8988T (cell line): Measurements from ENCODE around the gene GLB1L2.

Source experiments
- DNase-seq: peaks from one replicate; pipeline ENCODE4 v3.0.0; 2011

The GLB1L2 gene

DNA sequence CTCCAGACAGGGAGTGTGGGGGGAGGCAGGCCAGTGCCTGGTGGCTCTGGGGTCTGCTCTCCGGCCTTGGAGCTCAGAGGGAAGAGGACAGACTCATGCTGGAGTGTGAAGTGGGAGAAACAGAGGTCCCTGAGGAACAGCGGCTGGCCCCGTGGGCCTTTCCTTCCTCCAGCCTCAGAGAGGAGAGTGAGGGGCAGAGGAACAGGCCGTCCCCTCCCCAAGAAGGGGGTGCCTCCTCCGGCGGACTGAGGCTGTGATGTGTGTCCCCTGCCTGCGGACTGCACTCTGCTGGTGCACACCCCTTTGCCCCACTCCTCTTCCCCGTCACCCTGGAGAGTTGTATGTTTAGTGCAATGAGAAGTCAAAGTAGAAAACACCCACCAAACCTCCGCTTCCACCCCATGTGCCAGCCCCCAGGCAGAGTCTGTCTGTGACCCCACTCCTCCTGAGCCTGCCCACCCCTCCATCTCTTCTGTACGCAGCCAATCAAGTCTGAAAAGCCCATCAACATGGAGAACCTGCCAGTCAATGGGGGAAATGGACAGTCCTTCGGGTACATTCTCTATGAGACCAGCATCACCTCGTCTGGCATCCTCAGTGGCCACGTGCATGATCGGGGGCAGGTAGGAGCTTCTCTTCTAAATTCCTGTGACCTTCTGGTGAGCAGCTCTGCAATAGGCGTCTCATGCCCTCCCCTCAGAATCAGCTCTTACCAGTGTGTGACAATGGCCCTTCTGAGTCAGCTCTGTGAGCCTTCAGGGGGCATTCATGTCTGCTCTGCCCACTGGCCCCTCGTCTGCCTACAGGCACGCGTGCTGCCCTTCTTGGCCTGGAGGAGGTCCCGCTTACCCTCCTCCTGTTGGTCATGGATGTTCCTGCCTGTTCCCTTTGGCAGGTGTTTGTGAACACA is 39.0 kb downstream of the GLB1L2 start:
- DNase-seq = no peak

DNA sequence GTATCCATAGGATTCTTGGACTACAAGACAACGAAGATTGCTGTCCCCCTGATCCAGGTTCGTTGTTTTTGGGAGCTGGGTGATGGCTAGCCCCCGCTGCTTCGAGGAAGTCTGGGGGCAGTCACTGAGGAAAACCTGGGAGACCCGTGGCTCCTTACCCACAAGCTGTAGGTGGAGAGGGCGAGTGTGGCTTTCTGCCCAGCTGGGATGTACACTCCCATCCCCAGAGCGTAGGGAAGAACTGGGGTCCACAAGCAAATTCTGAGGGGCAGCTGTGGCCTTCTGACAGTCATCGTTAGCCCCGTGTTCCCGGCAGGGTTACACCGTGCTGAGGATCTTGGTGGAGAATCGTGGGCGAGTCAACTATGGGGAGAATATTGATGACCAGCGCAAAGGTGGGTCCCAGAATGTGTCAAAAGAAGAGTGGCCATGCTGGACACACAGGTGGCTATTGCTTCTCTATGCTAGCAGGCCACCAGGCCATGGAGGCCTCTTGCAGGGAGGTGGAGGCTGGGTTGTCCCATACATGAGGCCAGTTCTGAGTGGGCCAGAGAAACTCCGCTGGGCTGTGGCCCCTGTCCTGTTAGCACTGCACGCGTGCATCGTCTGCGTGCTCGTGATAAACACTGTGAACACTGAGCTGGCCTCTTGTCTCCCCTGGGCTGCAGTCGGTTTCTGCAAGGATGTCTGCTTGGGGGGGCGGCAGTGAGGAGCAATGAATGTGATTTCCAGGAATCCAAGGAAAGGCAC is 39.8 kb downstream of the GLB1L2 start:
- no peak for DNase-seq

DNA sequence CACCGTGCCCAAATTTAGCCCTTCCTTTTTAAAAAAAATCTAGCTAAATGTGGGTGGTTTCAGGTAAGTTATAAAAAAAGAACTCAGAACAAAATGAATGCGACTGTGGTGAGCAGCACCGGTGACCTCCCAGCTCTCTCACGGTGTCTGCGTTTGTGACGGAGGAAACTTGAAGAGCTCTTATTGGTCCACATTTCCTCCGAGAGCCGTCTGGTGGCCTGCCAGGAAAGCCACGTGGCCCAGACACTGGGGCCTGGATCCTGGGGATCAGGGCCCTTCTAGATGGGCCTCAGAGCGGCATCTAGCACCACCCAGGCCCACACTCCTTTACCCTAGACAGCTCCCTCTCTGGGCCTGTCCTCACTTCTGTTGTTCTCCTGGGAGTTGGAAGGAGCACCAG is 40.7 kb downstream of the GLB1L2 start:
- no peak for DNase-seq

DNA sequence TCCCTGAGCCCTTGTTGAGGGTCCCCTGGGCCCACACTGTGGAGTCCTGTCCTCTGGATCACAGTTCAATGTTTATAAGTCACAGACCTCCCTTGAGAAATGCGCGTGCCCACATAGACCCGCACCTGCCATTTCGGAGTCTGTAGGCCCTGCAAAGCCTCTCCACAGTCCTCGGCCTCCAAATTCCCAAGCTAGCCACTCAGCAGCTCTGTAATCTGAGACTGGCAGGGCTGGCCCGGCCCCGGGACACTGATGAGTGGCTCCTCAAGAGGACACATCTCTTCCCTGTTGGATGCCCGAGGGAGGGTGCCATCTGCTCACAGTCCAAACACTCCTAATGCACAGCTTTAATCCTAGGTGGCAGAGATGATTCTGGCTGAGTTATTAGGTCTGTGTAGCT is 41.2 kb downstream of the GLB1L2 start:
- no peak for DNase-seq

DNA sequence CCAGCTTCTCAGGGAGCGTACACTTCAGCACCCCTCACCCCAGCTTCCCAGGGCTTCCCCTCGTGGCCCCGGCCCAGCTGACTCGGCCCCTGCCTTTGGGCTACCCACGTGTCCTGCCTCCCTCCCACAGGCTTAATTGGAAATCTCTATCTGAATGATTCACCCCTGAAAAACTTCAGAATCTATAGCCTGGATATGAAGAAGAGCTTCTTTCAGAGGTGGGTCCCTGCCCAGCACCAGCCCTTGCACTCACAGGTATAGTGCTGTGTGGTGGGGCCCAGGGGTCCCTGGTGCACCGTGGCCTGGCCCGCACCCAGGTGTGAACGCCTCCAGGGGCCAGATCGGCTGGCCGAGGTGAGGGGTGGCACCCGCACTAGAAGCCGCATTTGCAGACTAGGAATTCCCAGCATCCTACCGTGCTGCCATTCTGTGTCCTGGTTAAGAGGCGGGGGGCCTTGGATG is 41.8 kb downstream of the GLB1L2 start:
- DNase-seq = no peak

DNA sequence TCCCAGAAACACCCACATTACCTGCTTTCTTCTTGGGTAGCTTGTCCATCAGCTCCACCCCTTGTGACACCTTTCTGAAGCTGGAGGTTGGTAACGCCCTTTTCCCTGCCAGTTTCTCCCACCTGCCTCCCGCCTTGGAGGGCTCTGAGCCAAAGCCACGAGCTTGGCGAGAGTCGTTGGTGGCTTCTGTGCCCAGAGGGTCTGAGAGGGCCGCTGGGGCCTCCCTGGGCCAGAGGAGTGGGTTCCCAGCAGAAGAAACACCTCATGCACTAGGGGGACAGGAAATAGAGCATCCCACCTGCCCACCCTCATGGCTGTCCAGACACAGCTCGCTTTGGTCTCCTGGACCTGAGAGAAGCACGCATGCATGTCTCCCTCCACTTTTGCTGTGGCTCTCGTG is 42.4 kb downstream of the GLB1L2 start:
- no peak for DNase-seq

DNA sequence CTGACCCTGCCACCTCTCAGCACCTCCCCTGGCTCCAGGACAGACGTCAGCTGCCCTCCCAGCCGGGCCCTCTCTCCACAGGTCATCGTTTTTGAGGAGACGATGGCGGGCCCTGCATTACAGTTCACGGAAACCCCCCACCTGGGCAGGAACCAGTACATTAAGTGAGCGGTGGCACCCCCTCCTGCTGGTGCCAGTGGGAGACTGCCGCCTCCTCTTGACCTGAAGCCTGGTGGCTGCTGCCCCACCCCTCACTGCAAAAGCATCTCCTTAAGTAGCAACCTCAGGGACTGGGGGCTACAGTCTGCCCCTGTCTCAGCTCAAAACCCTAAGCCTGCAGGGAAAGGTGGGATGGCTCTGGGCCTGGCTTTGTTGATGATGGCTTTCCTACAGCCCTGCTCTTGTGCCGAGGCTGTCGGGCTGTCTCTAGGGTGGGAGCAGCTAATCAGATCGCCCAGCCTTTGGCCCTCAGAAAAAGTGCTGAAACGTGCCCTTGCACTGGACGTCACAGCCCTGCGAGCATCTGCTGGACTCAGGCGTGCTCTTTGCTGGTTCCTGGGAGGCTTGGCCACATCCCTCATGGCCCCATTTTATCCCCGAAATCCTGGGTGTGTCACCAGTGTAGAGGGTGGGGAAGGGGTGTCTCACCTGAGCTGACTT is 43.2 kb downstream of the GLB1L2 start:
- DNase-seq = no peak

DNA sequence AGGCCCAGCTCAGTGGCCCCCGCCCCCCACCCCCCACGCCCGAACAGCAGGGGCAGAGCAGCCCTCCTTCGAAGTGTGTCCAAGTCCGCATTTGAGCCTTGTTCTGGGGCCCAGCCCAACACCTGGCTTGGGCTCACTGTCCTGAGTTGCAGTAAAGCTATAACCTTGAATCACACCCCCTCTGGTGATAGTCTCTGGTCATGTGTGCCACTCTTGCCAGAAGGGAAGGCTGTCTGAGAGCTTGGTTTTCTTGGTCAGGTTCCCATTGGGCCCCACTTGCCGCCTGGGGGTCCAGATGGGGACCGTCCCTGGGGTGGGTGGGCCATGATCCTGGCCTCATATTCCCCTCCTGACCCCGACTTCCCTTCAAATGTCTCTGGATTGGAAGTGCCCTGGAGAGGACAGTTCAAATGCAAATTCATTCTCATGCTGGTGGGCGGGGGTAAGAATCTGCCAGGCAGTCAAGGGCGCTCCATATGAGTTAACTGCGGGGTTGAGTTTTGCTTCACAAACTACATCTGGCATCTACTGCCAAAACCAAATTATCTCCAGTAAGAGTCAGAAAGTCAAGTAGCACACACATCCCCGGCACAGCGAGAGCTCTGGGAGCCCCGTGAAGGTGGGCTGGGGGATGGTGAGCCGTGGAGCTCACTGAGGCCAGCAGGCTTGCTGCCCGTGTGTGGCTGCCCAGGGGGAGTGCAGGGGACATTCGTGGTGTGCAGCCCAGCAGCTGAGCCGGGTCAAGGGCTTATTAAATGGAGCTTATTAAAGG is 44.5 kb downstream of the GLB1L2 start:
- no peak for DNase-seq

DNA sequence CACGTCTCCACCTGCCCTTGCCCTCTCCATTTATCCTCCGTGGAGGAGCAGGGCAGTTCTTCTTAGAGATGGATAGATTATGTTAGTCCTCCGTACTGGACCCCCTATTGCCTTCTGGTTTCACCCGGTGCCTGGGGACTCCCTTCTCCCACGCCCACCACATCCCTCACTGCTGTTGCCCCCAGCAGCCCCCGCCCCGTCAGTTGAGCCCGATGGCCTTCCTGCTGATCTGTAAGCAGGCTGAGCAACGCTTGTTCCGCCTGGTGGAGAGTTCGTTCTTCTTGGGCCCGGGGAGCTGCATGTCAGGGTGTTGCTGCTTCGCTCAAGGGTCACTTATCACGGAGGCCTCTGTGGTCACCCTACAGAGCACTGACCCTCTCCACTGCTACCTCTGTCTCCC is 46.1 kb downstream of the GLB1L2 start:
- no peak for DNase-seq

DNA sequence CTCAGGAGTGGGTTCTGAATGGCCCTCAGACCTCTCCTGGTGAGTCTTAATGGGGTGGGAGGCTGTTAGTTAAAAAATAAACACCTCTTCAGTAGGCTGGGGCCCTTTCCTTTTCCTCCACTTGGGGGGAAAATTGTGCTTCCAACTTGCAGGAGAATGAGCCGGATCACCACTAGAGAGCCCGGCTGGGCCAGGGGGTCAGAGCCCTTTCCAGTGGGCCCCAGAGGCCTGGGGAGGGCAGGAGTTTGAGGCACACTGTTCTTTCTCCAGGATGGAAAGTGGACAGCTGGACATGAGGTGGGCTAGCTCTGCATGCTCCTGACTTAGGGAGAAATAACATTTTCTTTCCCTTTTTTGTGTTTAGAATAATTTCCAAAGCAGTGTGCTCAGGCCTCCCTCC is 47.5 kb downstream of the GLB1L2 start:
- no peak for DNase-seq

DNA sequence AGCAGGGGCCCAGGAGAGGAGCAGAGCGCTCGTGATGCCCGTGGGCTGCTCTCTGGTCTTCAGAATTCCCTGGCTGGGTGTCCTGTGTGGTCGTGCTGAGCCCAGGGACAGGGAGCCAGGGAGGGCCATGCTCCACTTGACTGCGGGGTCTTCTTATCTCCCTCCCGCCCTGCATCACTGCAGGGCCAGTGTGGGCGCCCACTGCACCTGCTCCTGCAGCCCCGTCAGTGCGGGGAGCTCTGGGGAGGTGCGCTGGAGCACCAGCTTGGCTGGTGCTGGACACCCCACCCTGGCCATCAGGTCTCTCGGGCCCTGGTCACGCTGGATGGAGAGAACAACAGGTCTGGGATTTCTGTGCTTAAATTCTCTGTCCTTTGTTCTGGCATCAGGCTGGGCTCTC is 48.4 kb downstream of the GLB1L2 start:
- no peak for DNase-seq

DNA sequence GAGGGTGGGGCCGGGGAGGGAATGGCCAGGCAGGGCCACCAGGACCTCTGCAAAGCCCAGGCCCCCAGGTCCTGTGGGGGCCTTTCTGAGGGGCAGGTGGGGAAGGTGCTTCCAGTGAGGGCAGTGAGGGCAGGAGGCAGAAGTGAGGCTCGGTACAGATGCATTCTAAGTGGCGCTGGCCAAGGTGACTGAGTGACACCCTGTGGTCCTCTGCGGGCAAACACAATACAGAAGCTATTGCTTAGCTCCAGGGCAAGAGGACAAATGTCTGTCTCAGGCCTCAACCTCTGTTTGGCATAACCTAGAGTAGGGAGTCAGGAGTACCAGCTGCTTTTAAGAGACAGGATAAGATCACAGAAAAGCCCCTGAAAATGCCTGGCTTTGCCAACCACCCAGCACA is 49.0 kb downstream of the GLB1L2 start:
- no peak for DNase-seq

DNA sequence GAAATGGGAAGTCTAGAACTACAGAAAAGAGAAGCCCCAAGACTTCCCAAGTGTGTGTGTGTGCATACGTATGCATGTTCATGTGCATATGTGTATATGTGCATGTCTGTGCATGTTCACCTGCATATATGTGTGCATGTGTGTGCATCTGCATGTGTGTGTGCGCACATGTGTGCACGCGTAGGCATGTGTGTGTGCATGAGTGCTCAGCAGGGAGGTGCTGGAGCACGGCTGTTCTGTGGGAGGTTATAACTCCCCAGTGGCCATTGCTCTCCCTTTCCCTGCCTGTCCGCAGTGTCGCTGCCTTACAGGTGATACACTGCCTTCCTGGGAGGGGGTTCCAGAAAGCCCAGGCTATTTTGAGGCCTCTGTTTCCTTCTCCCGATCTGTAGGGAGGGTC is 50.5 kb downstream of the GLB1L2 start:
- no peak for DNase-seq

DNA sequence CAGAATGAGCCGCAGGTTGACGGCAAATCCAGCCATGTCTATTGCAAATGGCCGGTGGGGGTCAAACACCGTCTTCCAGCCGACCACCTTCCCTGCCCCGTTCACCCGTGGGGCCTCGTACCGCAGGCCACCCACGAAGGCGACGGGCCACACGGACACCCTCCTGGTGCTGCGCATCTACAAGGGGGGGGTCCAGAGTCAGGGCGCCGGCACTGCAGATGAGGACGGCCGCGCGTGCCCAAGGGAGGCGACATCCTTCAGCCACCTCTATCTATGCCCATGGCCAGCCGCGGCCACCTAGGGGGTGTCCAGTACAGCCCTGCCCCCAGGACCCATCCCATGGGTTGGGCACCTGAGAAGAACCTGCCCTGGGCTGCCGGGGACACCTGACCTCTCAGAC is 51.0 kb downstream of the GLB1L2 start:
- DNase-seq = no peak

DNA sequence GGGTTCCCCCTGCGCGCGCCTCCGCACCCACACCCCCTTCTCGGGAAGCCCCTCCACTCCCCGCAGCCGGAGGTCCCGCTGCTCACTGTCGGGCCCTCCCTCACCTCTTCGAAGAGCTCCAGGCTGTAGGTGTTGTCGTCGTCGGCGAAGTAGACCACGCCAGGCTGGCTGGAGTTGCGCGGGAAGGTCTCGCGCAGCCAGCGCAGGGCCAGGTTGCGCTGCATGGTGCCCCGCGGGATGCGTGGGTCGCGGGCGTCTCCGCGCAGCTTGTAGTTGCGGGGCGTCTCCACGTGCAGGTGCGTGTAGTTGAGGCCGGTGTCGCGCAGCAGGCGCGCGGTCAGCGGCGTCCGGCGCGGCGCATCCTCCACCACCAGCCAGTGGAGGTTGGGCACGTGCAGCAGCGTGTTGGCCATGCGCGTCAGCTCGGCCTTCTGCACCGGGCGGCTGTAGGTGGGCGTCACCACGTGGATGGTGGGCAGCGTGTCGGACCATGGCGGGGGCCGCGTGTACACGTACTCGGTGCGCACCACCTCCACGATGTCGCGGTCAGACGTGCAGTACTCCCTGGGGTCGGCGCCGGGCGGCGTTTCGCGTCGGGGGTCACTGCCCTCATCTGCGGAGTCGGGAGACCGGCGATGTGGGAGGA is 51.9 kb downstream of the GLB1L2 start:
- DNase-seq = no peak

DNA sequence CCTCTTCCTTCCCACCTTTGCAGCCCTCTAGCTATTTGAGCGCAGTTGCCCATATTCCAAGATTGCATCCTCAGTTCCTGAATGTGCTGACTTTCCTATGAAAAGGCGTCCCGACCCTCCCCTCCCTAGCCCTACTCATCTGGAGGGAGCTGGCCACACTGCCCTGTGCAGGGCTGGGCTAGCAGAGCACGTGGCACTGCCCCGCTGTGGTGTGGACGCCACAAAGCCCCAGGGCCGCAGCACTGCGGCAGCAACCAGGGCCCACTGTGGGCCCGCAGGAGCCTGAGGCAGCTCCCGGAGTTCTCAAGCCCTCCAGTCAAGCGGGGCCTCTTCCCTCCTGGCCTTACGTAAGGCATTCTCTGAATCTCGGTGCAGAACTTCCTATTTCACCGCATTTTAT is 52.6 kb downstream of the GLB1L2 start:
- no peak for DNase-seq

DNA sequence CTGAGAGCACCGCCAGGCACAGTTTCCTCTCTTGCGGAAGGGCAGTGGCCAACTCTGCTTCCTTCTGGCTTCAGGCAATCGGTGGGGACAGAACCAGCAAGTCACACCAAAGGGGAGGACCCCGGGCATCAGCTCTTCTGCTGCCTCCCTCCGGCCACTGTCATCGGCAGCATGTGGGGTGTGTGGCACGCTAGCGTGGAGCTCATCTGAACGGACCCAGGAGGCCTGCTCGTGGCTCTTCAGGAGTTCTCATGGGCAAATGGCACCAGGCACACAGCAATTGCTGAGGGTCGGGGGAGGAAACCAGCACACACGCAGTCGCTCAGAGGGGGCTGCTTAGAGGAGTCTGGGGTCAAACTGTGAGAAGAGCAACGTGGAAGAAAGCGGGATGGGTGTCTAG is 53.4 kb downstream of the GLB1L2 start:
- no peak for DNase-seq

DNA sequence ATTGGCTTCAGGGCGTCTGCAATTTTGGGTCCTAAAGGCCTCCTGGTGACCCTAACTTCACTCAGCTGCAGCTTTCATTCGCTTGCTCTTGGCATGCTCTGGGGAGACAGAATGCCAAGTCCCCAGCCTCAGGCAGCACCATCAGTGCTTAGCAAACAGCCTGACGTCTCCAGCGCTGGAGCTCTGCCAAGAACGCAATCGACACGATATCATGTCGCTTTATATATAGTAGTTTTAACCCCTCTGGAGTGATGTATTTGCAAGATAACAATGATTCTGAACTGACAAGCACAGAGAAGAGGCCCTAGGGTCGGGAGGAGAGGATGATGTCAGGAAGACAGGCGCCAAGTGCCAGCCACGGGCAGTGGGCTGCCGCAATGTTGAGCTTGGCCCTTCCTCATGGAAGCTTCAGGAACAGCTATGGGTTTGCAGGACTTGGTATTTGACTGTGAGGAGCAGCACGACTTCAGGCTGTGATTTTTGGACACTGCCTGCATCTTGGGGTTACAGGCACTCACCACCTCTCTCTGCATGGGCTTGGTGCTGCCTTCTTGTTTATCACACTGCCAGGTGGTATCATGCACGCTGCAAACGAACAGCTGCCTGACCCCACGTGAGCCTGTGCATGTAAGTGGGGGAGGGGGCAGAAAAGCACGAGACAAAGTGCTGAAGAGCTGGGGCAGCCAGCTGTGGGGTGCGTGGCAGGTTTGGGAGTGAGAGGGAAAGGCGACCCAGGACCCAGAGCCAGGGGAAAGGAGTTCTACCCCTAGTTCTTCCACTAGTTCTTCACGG is 54.2 kb downstream of the GLB1L2 start:
- no peak for DNase-seq

DNA sequence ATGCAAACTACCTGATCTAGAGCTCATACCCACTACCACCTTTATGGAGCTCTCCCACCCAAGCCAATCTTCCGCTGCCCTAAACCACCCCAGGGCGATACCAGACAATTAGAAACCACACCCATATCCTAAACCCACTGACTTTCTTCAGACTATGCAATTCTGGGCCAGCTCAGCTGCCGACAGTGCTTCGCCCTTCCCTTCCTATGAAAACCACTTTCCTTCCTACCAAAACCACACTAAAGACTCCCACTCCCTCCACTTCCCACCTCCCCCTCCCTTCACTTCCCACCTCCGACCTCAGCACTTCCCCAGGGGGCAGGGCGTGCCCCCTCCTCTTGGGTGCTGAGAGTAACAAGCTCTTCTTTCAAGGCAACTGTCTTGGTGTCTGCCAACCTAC is 55.2 kb downstream of the GLB1L2 start:
- DNase-seq = no peak

DNA sequence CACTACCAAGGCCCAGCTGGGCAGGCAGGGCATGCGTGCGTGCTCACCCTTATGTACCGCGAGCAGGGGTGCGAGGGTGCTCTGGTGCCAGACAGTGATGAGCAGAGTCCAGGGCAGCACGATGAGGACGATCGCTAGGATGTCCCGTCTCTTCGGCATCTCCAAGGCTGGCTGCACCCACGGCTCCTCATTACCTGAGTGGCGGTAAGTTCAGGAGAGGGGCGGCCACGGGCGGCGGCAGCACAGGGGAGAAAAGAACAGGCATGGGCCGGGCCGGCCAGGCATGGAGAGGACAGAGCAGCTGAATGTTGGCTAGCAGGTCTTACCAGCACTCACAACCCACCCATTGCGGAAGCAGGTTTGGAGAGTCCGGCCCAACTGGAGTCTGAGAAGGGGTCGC is 55.7 kb downstream of the GLB1L2 start:
- no peak for DNase-seq

DNA sequence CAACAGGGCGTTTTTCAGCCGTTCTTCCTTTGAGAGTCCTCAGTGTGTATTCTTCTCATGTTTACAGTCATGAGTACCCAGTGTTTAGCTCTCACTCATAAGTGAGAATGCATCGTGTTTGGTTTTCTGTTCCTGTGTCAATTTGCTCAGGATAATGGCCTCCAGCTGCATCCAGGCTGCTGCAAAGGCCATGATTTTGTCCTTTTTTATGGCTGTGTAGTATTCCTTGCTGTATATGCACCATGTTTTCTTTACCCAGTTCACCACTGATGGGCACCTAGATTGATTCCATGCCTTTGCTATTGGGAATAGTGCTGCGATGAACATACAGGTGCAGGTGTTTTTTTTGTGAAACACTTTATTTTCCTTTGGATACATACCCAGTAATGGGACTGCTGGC is 56.8 kb downstream of the GLB1L2 start:
- no peak for DNase-seq
